Measurements from ENCODE around the gene FAM9A.

The FAM9A gene

DNA sequence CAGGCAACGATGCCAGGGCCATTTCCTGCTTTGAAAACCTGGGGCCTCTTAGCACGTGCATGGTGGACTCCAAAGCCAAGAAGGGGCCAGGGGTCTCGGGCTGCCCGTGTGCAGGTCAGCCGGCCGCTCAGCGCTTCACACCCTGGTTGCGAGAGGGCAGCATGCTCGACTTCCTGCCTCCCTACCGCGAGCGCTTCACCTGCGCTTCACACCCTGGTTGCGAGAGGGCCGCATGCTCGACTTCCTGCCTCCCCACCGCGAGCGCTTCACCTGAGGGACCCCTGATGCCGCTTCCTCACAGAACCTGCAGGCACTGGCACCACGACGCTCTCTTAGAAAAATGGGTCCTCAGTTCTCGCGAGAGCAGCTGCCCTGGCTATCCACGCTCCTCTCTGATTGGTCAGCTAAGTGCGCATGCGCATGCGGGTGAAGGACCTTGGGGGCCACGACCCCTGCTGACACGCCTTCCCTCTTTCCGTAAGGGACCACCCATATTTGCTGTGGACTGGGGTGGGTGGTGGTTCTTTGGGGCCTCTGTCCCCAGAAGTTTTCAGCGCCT, at the start of gene FAM9A:
TSS of gene FAM9A (minus strand) at position 343 of the 559 bp plus-strand sequence. CDS start 1,212 bp downstream, outside the sequence.
- no peak for DNase-seq

DNA sequence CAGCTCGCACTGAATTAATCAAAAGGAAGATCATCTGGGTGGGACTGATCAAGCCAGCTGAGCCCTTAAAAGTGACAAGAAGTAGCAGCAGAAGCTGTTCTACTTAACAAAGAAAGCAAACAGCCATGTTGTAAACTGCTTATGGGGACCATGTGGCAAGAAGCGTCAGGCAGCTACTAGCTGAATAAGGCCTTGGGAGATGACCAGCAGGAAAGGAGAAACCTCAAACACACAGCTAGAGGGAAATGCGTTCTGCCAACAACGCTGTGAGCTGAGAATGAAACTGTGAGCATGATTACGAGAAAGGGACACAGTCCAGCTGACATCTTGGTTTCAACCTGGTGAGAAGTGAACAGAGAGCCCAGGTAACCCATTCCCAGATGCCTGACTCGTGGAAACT, 49.3 kb upstream of the FAM9A start:
- DNase-seq: no peak

DNA sequence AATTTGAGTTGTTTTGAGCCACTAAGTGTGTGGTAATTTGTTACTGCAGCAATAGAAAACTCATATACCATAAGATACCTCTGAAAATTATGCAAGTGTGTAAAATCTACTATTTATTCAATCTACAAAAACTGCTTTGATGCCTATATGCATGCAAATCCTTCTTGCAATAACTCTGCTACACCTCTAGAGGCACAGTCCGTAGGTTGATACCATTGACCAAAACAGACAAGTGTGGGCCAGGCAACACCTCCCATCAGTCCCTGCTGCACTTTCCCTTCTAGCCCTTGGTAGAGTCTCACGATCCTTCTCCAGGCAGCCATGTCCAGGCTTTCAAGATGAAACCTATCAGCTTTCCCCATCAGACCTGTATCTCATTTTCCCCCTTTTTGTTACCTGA, 48.8 kb upstream of the FAM9A start:
- DNase-seq: no peak

DNA sequence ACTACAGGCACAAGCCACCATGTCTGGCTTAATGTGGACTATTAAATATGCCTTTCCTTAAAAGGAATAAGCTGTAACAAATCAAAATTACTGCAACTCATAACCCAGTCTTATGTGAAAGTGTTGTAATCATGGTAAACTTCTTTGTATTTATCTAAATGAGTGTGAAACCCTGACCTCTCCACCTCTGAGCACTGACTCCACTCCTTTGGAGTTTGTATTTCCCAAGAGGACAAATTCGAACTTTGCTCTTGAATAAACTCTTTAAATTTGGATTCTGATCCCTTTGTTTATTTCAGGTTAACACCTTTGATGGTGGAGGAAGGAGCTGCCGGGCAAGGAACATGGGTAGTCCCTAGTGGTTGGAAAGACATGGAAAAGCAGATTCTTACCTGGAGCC, 48.3 kb upstream of the FAM9A start:
- no peak for DNase-seq

DNA sequence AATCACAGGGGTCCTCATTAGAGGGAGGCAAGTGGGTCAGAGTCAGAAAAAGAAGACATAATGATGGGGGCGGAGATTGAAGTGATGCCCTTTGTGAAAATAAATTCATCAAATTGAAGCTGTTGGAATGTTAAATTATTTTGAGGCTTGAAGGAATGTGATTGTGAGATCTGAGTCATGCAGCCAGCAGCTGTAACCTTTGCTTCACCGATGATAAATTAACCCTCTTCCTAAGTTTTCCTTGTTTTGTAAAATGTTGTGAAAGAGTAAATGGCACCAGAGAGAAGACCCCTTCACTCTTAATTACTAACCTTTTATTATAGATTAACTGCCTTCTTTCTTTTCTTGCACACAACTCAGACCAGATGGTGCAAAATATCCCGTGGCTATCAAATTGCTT, 47.7 kb upstream of the FAM9A start:
- DNase-seq: no peak

DNA sequence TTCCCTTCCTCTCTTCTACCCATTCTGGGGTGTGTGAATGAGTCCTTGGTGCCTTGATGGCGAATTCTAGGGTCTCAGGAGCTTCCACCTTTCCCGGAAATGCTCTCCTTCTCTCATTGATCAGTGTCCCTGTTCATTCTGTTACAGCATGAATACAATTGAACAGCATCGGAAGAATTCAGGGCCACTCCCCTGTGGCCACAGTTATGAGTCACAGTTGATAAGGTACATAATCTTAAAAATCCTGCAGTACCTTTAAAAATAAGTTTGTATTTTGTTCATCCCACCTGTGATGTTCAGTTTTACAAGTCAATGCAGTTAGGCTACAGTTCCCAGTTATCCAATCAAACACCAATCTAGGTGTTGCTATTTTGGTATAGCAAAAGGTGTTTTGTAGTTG, 47.3 kb upstream of the FAM9A start:
- DNase-seq: no peak

DNA sequence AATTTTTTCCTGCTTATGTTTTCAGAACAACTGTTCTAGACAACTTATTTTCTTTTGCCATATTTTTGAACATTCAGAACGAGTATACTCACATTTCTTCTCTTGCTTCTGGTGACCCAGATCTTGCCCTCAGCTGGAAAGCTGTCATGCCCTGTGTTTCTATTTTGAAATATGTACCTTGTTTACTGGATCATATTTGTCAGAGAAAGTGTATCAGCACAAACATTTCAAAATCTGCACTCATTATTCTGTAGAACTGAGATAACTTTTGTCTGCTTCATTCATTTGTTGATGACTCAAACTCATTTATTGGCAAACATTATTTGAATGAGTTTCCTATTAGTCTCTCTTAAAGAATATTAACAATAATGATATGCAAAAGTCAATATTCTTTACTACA, 46.2 kb upstream of the FAM9A start:
- DNase-seq: no peak

DNA sequence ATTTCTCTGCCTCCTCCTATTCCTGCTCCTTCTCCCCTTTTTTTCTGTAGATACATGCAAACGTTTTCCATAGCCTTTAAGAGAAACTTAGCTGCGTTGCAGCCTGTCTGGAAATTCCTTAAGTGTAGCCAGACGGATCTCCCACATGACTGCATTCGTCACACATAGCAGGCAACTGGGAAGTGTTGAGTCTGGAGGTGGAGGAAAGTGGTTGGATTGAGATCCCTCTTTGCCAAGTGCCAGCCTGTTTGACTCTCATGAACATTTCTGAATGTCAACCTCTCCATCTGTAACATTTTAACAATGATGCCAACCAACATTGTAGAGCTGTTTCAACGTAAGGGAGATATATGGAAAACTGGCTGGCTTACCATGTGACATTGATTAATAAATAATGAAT, 45.1 kb upstream of the FAM9A start:
- no peak for DNase-seq

DNA sequence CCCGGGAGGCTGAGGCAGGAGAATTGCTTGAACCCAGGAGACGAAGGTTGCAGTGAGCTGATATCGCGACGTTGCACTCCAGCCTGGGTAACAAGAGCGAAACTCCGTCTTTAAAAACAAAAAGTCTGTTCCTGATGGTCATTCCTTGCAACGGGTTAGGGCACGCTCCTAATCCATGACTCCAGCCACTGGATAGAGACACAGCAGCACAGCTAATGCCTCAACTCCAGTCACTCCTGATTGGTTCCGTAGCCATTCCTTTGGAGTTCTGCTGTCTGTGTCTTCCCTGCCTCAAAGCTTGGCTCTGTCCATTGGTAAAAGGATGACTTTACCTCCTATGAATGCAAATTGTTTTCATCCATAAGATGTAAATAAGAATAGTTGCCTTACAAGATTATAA, 44.3 kb upstream of the FAM9A start:
- DNase-seq: no peak

DNA sequence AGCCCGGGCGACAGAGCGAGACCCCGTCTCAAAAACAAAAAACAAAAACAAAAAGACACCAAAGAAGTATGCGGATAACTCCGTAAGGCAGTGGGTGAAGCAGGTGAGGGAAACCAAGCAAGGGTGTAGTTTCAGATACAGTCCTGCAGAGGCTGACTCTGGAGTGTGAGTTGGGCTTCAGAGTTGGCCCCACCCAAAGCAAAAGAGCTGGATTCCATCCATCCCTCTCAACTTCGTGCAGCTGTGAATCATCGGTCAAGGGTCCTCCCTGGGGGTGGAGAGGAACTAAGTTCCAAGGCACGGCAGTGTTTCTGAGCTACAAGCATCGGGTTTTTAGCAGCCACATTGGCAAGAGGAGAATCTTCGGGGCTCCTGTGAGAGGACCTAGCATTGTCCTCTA, 43.9 kb upstream of the FAM9A start:
- no peak for DNase-seq

DNA sequence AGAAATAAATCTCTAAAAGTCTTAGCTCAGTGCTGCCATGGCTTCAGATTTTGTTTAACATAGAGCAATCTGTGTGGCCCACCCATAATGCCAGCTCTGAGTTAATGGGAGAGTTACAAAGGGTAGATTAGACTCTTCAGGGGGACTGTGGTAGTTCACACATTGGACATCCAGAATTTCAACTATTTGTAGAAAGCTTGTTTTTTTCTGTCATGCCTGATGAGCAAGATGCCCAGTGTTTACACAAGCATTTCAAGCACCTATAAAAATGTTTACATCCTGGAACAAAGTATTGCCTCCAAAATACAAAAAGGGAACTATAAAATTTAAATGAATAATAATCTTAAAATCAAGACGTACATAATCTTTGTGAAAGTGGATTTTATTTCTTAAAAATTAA, 43.0 kb upstream of the FAM9A start:
- DNase-seq: no peak

DNA sequence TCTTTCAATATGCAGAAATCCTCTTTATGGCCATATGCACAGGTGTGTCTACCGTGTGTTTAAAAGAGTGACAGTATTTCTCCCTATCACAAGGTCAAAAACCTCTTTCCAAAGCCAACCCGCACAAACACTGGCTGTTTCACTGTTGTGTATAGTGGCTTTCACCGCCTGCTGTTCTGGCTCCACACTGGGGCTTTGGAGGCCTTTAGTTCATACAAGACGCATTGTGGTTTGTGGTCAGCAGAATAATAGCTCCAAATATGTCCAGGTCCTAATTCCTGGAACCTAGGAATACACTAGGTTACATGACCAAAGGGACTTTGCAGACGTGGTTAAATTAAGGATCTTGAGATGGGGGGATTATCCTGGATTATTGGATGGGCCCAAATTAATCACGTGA, 40.7 kb upstream of the FAM9A start:
- DNase-seq: no peak

DNA sequence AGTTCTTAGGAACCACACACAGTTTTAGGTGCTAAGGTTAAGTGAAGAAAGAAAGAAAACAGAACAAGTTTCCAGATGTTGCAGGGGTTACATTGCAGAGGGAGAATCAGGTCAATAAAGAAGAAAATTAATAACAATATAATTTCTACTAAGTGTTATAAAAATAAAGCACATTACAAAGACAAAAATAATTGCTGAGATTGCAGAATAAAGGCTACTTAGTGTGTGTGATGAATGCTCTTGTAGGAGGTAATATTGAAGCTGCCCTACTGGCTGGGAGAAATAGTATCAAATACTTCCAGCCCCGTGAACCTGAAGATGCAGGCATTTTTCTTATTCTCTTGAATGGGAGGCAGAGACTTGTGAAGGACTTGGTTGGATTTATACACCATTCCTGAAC, 33.2 kb upstream of the FAM9A start:
- no peak for DNase-seq

DNA sequence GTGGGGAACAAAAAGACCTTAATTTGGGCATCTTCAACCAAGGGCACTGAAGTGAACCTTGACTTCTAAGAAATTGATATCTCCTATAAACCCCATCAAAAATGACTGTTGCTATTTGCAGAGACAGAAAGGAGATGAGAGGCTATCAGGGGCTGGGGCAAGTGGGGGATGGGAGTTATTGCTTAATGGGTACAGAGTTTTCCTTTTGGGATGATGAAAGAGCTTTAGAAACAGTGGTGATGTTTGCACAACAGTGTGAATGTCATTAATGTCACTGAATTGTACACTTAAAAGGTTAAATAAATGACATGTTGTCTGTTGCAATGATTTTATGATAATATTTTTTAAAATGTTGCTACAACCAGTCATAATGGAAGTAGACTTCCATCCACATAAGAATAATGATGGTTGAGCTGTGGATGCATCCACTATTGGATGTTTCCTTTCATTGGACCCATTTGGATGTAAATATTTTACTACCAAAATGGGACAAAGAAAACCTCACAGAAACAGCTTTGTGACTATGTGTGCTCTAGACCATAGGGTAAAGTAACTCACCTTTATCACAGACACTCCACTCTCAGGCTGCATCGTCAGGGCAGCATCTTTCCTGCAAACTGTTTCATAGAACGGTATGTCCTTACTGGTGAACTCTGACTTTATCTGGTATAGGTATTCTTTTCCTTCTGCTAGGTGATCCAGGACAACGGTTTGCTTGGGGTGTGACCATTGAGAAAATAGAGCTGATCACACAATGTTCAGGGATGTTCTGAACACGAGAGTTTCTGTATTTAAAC, 31.6 kb upstream of the FAM9A start:
- DNase-seq: no peak

DNA sequence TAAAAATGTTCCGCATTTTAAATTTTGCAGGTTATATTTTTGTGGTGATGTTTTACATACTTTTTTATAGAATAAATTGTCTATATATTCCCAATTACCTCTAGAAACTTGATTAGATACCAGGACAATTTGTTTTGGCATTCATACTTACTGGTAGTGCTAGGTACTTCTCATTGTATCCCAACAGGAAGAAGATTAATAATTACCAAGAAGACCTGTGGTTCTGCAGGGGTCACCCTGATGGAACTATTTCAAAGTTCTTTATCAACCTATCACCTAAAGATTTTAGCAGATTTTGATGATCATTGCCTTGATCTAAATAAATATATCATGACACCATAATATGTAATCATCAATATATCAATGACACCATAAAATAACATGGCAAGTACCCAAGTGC, 22.5 kb upstream of the FAM9A start:
- no peak for DNase-seq

DNA sequence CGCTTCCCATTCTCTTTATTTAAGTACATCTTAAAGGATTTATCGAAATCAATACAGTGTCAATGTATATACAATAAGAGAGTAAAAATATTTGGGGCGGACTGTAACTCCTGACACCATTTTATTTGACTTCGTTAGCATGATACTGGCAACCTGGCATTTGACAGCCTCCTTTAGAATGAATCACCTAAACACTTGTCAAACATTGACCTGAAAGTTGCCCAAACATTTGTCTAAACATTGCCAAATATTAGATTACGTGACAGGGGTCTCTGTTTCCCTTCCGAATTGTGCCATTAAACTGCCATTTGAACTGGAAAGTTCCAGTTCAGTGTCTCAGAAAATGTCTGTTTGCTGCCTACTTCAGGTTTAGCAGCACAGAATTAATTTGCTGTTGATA, 20.8 kb upstream of the FAM9A start:
- DNase-seq: no peak

DNA sequence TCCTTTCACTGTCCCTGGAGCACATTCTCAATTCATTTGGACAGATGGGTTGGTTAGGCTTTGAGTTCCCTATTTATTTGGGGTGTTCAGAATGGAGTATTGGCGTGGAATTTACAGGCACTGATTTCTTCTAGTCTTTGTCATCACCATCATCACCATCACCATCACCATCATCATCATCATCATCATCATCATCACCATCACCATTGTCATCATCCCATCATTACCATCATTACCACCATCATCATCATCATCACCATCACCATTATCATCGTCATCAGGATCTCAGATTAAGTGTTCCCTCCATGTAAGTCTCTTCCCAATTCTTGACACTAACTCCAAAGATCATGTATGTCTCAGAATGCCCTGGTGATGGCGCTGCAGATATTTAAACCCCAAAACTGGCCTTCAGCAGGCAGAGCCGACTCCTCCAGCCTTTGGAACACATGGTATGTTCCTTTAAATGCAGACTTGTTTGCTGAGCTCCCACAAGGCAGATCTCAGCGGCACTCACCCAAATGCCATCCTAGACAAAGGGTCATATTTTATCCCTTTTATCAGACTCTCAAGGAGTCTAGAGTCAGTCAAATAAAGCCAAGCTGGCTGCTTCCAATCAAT, 19.8 kb upstream of the FAM9A start:
- DNase-seq: no peak

DNA sequence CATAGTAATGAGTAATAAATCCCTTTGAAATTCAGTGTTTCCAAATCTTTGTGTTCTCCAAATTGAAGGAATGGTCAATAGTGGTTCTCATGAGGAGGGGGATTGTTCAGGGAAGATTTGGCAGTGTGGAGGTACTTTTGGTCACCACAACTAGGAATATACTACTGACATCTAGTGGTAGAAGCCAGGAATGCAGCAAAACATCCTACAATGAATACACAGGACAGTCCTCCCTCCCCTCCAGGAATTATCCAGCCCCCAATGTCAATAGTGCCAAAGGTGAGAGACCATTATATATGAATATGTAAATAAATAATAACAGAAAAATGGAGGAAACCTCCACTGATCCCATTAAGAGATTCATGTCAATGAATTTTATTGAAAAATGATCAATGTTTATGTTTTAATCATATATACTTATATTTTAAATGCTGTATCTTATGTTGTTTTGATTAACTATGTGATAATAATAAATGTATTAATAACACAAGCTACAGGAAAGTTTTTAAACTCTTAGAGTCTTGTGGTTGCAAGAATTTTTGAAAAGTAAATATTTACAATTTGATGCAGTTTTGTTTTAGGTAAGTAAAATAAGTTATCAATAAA, 14.4 kb upstream of the FAM9A start:
- DNase-seq: peak; percentile 60

DNA sequence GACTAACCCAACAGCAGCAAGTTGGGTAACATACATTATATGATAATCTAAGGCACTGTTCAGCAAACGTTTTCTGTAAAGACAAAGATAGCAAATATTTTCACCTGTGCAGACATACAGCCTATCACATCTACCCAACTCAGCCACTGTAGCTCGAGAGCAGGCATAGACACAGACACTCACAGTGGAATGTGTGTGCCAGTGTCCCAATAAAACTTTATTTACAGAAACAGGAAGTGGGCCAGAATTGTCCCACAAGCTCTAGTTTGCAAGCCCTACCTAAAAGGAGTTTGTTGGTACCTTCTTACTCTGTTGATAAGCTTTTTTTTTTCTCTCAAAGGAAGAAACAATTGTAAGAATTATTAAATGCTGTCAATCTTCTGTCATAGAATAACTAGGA, 11.9 kb upstream of the FAM9A start:
- DNase-seq: no peak

DNA sequence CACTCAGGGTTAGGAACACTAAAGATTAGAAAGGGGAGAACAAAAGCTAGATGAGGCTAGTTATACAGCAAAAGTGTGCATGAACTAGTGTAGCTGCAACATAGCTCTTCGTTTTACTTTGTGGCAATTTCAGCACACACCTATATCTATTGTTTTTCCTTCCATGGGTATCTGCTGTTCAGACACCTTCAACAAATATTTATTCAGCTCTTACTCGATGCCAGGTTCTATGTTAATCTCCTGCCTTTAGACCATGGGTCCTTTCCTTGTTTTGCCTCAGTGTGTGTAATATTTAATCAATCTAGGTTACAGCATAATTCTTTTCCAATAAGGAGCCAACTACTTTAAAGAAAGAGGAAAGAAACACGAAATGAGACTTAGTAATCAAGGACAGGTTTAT, 10.4 kb upstream of the FAM9A start:
- DNase-seq: no peak

DNA sequence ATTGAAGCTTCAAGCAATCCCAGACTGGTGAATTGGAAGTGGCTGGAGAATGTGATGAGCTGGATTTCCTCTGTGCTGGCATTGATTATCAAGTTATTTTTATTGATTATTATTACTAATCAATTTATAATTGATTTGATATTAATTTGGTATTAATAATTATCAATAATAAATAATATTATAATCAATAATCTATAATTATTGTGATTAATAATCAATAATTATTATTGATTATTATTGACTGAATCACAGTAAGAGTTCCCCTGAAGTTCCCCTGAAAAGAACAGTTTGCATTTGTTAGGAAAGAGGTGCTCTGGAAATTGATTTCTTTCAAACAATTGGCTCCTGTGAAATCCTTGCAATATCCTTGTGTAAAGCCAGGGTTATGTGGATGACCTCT, 7.5 kb upstream of the FAM9A start:
- no peak for DNase-seq

DNA sequence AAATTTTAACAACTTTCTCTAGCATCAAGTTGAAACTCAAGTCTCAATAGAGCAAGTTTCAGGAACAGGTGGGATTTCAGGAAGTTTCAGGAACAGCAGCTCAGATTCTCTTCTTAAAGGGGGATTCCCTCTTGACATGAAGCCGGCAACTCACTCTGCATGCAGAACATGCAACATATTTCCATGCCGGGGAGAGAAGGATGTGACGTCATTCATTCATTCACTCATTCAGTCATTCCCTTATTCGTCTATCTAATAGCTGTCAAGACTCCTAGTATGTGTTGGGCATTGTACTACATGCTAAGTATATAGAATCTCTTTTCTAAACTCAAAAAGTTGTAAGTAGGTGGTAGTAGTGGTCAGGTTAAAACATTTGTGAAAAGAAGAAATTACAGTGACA, 4.8 kb upstream of the FAM9A start:
- no peak for DNase-seq

DNA sequence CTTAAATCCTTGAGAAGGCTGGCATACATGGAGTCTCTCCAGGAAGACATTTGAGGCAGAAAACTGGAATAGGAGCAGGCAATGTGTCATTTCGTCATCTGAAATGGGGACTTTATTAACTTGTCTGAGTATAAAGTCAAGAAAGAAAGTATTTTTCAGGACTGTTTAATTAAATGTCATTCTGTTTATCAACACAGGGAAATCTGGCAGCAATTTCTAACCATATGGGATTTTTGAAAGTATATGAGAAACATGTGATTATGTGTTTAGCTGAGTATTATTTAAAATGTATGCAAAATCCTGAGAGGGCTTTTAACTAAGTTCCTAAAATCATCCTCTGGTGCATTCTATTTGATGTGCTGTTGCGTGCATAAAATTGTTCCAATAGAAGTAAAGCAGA, 3.9 kb upstream of the FAM9A start:
- DNase-seq: no peak

DNA sequence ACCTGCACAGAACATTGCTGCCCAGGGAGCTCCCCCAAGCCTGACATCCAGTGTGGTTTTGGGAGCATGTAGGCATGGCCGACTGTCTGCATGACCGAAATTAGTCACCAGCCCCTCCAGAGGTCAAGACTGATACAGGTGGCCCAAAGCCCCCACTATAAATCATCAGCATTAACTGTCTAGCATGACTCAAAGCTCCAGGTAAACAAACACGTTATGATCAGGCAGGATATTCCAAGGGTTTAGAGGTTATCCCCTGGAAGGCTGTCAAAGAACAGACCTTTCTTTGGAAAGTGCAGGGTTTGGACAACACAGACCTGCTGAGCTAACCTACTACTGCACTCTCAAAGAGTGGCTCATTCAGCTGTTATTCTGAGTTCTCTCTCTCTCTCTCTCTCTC, 2.1 kb upstream of the FAM9A start:
- no peak for DNase-seq

All from activated CD4-positive, alpha-beta T cell treated with anti-CD3 and anti-CD28 coated beads, Interleukin-10, Interleukin-2, amounts not matched to agents 100 ng/mL and 50 ng/mL, durations not matched to agents 16 hours and 8 hours (primary cell).